Trophoblast cell (in vitro differentiated cells and primary cell): Measurements from ENCODE around the gene SH3GLB2.

Experiments
- DNase-seq, 2 donors: peaks; one replicate each; pipeline ENCODE4 v3.0.0-alpha.2; 2016
- H2AFZ ChIP-seq: 2 replicates; pipeline ENCODE4 v1.6.1; 2013; ENCODE audit warnings: low read length, moderate library complexity, mild to moderate bottlenecking; ENCODE audit not compliant: insufficient read depth, poor library complexity
- H2AK5ac ChIP-seq: 2 replicates; pipeline ENCODE4 v1.6.1; 2013; ENCODE audit warnings: mild to moderate bottlenecking, low read length
- H2BK120ac ChIP-seq: 2 replicates; pipeline ENCODE4 v1.6.1; 2013; ENCODE audit warnings: low read length, mild to moderate bottlenecking, moderate library complexity; ENCODE audit not compliant: insufficient read depth, poor library complexity
- H2BK12ac ChIP-seq: 2 replicates; pipeline ENCODE4 v1.6.1; 2013; ENCODE audit warnings: mild to moderate bottlenecking, low read length, moderate library complexity
- H2BK5ac ChIP-seq: 2 replicates; pipeline ENCODE4 v1.6.1; 2013; ENCODE audit warnings: low read length, low read depth, moderate library complexity, mild to moderate bottlenecking; ENCODE audit not compliant: poor library complexity
- H3K14ac ChIP-seq: 2 replicates; pipeline ENCODE4 v1.6.1; 2013; ENCODE audit warnings: mild to moderate bottlenecking, low read length
- H3K18ac ChIP-seq: 2 replicates; pipeline ENCODE4 v1.6.1; 2013; ENCODE audit warnings: mild to moderate bottlenecking, low read length
- H3K23ac ChIP-seq: 2 replicates; pipeline ENCODE4 v1.6.1; 2013; ENCODE audit warnings: low read length
- H3K27ac ChIP-seq: 2 replicates; pipeline ENCODE4 v1.5.1; 2013; ENCODE audit warnings: low read depth, mild to moderate bottlenecking, inconsistent platforms, low read length, moderate library complexity
- H3K27me3 ChIP-seq: 2 replicates; pipeline ENCODE4 v1.6.1; 2013; ENCODE audit warnings: inconsistent platforms, mild to moderate bottlenecking, low read length, moderate library complexity; ENCODE audit not compliant: insufficient read depth
- H3K36me3 ChIP-seq, 2 experiments: 1 replicate in 1 of 2; 2 replicates in 1 of 2; pipeline ENCODE4 v1.6.1; 2013; ENCODE audit warnings: low read length in 2 of 2, mild to moderate bottlenecking in 2 of 2, moderate library complexity in 1 of 2; ENCODE audit not compliant: insufficient read depth in 2 of 2, control insufficient read depth in 1 of 2
- H3K4ac ChIP-seq: 2 replicates; pipeline ENCODE4 v1.6.1; 2013; ENCODE audit warnings: low read depth, mild to moderate bottlenecking, low read length, moderate library complexity
- H3K4me1 ChIP-seq, 2 experiments: 1 replicate in 1 of 2; 2 replicates in 1 of 2; pipeline ENCODE4 v1.6.1; 2013; ENCODE audit warnings: low read length in 2 of 2, mild to moderate bottlenecking in 2 of 2, moderate library complexity in 1 of 2; ENCODE audit not compliant: insufficient read depth in 2 of 2, control insufficient read depth in 1 of 2
- H3K4me2 ChIP-seq: 2 replicates; pipeline ENCODE4 v1.6.1; 2013; ENCODE audit warnings: inconsistent platforms, mild to moderate bottlenecking, low read length, moderate library complexity
- H3K4me3 ChIP-seq: 2 replicates; pipeline ENCODE4 v1.5.1; 2013; ENCODE audit warnings: mild to moderate bottlenecking, low read depth, low read length, inconsistent platforms
- H3K79me1 ChIP-seq: one replicate; pipeline ENCODE4 v1.6.1; 2013; ENCODE audit warnings: low read length
- H3K79me2 ChIP-seq: 2 replicates; pipeline ENCODE4 v1.6.1; 2013; ENCODE audit warnings: low read length, mild to moderate bottlenecking; ENCODE audit not compliant: control insufficient read depth, insufficient read depth, poor library complexity
- H3K9ac ChIP-seq: 2 replicates; pipeline ENCODE4 v1.6.1; 2013; ENCODE audit warnings: mild to moderate bottlenecking, low read length
- H3K9me3 ChIP-seq: 2 replicates; pipeline ENCODE4 v1.6.1; 2013; ENCODE audit warnings: low read depth, mild to moderate bottlenecking, control low read depth, inconsistent platforms, low read length; ENCODE audit not compliant: insufficient read depth
- H4K12ac ChIP-seq: 2 replicates; pipeline ENCODE4 v1.6.1; 2013; ENCODE audit warnings: low read depth, mild to moderate bottlenecking, low read length, moderate library complexity
- H4K8ac ChIP-seq: 2 replicates; pipeline ENCODE4 v1.6.1; 2013; ENCODE audit warnings: low read depth, mild to moderate bottlenecking, low read length, moderate library complexity
- H4K91ac ChIP-seq: one replicate; pipeline ENCODE4 v1.6.1; 2013; ENCODE audit warnings: low read depth, mild to moderate bottlenecking, low read length, moderate library complexity
- WGBS: extraction: QIAGEN DNeasy Blood & Tissue Kit; methylation state at CpG from one replicate; pipeline ENCODE4 v1.1.7; 2013; ENCODE audit warnings: missing lambda C conversion rate; ENCODE audit not compliant: insufficient read length, insufficient coverage; ENCODE audit errors: extremely low coverage; 5-methylcytosine and 5-hydroxymethylcytosine counted together

The SH3GLB2 gene

GRCh38 chr9:129013674-129014073 is 14.5 kb downstream of the SH3GLB2 start:
- Histone ChIP-seq H3K79me1 (no peaks in the 10 kb centered on the region), H4K8ac (no peak overlapping the region), H3K27me3 (no peaks in the 10 kb centered on the region), H3K4me2 (no peak overlapping the region), H3K4me3 (no peak overlapping the region), H3K4ac (no peak overlapping the region), H2AK5ac (no peak overlapping the region), H2BK120ac (no peak overlapping the region), H3K36me3 (peaks cover 47 to 52% of the 10 kb centered on the region in 2 experiments), H3K9me3 (no peaks in the 10 kb centered on the region), H2BK12ac (no peak overlapping the region), H2BK5ac (no peak overlapping the region), H3K9ac (no peak overlapping the region), H4K12ac (no peak overlapping the region), H3K14ac (no peak overlapping the region), H3K27ac (no peak overlapping the region), H4K91ac (no peak overlapping the region), H3K23ac (no peak overlapping the region), H3K79me2 (no peaks in the 10 kb centered on the region), H2AFZ (no peak overlapping the region), H3K4me1 (peaks cover 28 to 29% of the 10 kb centered on the region in 2 experiments), H3K18ac (no peak overlapping the region)
- DNase-seq, result no peak
- WGBS, result no CpG with 5 or more reads among the region's 11 CpGs

- H3K14ac ChIP-seq, result no peak overlapping the region
- DNase-seq, result no peak
- no peak overlapping the region for H3K23ac ChIP-seq
- H4K91ac ChIP-seq, result no peak overlapping the region
- peaks cover 52 to 59% of the 10 kb centered on the region in 2 experiments for H3K36me3 ChIP-seq
- no peak overlapping the region for H2BK5ac ChIP-seq
- no peaks in the 10 kb centered on the region for H3K27me3 ChIP-seq
- no peak overlapping the region for H2BK12ac ChIP-seq
- no peak overlapping the region for H4K12ac ChIP-seq
- no peak overlapping the region for H4K8ac ChIP-seq
- no peak overlapping the region for H3K4ac ChIP-seq
- H3K9ac ChIP-seq, result no peak overlapping the region
- no CpG with 5 or more reads among the region's 16 CpGs for WGBS
- no peak overlapping the region for H3K4me3 ChIP-seq
- no peaks in the 10 kb centered on the region for H3K9me3 ChIP-seq
- H3K18ac ChIP-seq, result no peak overlapping the region
- no peaks in the 10 kb centered on the region for H3K79me1 ChIP-seq
- no peak overlapping the region for H2AK5ac ChIP-seq
- no peak overlapping the region for H2BK120ac ChIP-seq
- peak overlapping the region; percentile 29 for H3K27ac ChIP-seq
- peaks cover 28 to 32% of the 10 kb centered on the region in 2 experiments for H3K4me1 ChIP-seq
- H3K4me2 ChIP-seq, result no peak overlapping the region
- H2AFZ ChIP-seq, result no peak overlapping the region
- no peaks in the 10 kb centered on the region for H3K79me2 ChIP-seq
These were observed 15.2 kb downstream of the SH3GLB2 start for GRCh38 chr9:129012893-129013448.

GRCh38 chr9:129012343-129012742 is 15.8 kb downstream of the SH3GLB2 start:
- H3K4me1 ChIP-seq, result peaks cover 28 to 32% of the 10 kb centered on the region in 2 experiments
- H2BK120ac ChIP-seq, result peak overlapping the region; percentile 23
- H2BK5ac ChIP-seq, result no peak overlapping the region
- peaks cover 58 to 64% of the 10 kb centered on the region in 2 experiments for H3K36me3 ChIP-seq
- peak overlapping the region; percentile 45 for H4K91ac ChIP-seq
- H3K18ac ChIP-seq, result peak overlapping the region; percentile 16
- H3K14ac ChIP-seq, result no peak overlapping the region
- H3K9me3 ChIP-seq, result no peaks in the 10 kb centered on the region
- no peaks in the 10 kb centered on the region for H3K79me2 ChIP-seq
- no peaks in the 10 kb centered on the region for H3K27me3 ChIP-seq
- no peak overlapping the region for H4K12ac ChIP-seq
- no peak overlapping the region for H3K27ac ChIP-seq
- H3K4me2 ChIP-seq, result no peak overlapping the region
- H3K23ac ChIP-seq, result no peak overlapping the region
- no CpG with 5 or more reads among the region's 7 CpGs for WGBS
- no peak overlapping the region for H3K4me3 ChIP-seq
- H2BK12ac ChIP-seq, result no peak overlapping the region
- no peak overlapping the region for H2AK5ac ChIP-seq
- no peak overlapping the region for H3K9ac ChIP-seq
- no peaks in the 10 kb centered on the region for H3K79me1 ChIP-seq
- H3K4ac ChIP-seq, result no peak overlapping the region
- H2AFZ ChIP-seq, result no peak overlapping the region
- DNase-seq, result no peak
- H4K8ac ChIP-seq, result peak overlapping the region; percentile 4

GRCh38 chr9:129011761-129012181 is 16.4 kb downstream of the SH3GLB2 start:
- Histone ChIP-seq H3K4ac (no peak overlapping the region), H3K9ac (no peak overlapping the region), H3K4me2 (no peak overlapping the region)

More at GRCh38 chr9:129011761-129012181, 16.4 kb downstream of the SH3GLB2 start:
- Histone ChIP-seq H4K8ac (no peak overlapping the region), H3K27me3 (no peaks in the 10 kb centered on the region), H2AK5ac (no peak overlapping the region), H2BK12ac (no peak overlapping the region), H2BK5ac (no peak overlapping the region), H3K14ac (no peak overlapping the region), H3K4me3 (no peak overlapping the region), H3K4me1 (peaks cover 28 to 32% of the 10 kb centered on the region in 2 experiments), H4K91ac (no peak overlapping the region), H3K36me3 (peaks cover 62 to 65% of the 10 kb centered on the region in 2 experiments), H3K18ac (no peak overlapping the region), H3K23ac (no peak overlapping the region), H4K12ac (no peak overlapping the region), H2AFZ (no peak overlapping the region), H3K27ac (no peak overlapping the region), H3K79me1 (no peaks in the 10 kb centered on the region), H3K79me2 (no peaks in the 10 kb centered on the region), H3K9me3 (no peaks in the 10 kb centered on the region), H2BK120ac (no peak overlapping the region)
- WGBS, result no CpG with 5 or more reads among the region's 11 CpGs
- no peak for DNase-seq
